ENCODE results near the gene ZNF329.

Gene ZNF329

DNA sequence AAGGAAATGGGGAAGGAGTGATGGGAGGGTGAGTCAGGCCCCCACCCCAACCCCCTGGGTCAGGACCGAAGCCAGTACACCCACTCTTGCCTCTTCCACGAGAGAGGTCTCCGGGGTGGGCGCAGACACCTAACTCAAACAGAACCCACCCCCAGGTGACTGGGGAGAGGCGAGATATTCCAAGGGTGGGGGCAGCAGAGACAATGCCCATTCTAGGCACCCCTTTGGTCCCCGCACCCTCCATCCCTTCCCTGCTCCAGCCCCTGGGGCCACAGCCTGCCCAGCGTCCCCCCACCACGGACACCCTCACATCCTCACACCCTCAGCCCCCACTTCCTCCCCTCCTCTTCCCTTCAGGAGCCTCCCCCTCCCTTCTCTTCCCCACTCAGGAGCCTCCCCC is 53.2 kb downstream of the ZNF329 start:
- TF ChIP-seq, protein P1, sequence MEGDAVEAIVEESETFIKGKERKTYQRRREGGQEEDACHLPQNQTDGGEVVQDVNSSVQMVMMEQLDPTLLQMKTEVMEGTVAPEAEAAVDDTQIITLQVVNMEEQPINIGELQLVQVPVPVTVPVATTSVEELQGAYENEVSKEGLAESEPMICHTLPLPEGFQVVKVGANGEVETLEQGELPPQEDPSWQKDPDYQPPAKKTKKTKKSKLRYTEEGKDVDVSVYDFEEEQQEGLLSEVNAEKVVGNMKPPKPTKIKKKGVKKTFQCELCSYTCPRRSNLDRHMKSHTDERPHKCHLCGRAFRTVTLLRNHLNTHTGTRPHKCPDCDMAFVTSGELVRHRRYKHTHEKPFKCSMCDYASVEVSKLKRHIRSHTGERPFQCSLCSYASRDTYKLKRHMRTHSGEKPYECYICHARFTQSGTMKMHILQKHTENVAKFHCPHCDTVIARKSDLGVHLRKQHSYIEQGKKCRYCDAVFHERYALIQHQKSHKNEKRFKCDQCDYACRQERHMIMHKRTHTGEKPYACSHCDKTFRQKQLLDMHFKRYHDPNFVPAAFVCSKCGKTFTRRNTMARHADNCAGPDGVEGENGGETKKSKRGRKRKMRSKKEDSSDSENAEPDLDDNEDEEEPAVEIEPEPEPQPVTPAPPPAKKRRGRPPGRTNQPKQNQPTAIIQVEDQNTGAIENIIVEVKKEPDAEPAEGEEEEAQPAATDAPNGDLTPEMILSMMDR (IDR thresholded peaks at IDR 0.05; ENCODE audit: insufficient read depth, missing control alignments), result no peak
- FAIRE-seq (no peak), DNase-seq (ENCODE audit: insufficient read length, low spot score) (no peak)

DNA sequence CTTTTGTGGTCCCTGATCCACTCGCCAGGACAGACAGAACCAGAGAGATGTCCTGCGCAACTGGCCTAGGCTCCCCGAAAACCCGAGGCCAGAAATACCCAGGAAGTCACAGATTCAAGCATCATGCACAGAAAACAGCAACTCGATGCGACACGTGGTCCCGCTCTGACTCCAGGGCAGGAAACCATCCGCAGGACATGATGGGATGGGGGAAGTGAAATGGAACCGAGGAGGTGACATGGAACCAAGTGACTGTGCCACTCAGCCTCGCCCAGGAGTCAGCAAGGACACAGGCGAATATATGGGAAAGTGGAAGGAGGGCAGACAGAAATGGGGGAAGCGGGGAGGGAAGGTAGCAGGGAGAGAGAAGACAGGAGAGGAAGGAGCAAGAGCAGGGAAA is 53.7 kb downstream of the ZNF329 start:
- TF ChIP-seq, protein P1 (IDR thresholded peaks at IDR 0.05; ENCODE audit: insufficient read depth, missing control alignments), result no peak
- no peak for FAIRE-seq
- no peak for DNase-seq (ENCODE audit: insufficient read length, low spot score)

DNA sequence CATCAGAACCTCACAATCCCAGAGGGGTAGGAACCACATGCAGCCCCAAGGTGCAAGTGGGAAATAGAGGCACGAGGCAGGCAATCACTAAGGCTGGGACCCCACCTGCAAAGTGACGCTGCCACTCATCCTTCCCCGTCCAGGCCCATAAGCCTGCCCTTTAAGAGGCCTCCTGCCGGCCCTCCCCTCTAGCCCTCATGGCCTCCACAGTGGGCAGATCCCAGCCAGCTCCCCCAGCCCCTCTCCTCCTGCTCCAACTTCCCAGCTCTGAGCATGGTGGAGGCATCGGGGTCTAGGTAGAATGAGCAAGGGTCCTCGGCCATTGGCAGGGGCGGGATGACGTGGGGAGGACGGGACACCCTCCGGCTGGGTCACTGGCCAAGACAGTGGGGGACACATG is 55.3 kb downstream of the ZNF329 start:
- FAIRE-seq (no peak), DNase-seq (ENCODE audit: insufficient read length, low spot score) (no peak)
- TF ChIP-seq, protein P1 (IDR thresholded peaks at IDR 0.05; ENCODE audit: insufficient read depth, missing control alignments), result no peak

DNA sequence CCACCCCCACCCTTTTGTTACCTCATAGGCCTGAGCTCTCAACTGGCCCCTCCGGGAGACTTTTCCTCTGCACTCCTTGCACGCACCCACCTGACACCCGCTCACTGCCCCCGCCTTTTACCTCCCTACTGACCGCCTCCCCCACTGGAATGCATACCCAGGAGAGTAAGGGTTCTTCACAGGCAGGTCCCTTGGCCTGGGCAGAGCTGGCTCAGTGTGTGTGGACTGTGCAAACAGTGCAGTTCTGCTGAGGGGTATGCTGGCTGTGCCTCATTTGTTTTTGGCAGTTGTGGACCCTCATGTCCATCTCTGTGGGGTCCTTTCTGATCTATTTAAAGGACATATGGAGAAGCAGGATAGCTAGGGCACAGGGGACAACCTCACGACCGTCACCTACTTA is 57.5 kb downstream of the ZNF329 start:
- DNase-seq (ENCODE audit: insufficient read length, low spot score) (no peak), FAIRE-seq (no peak)
- TF ChIP-seq, protein P1 (IDR thresholded peaks at IDR 0.05; ENCODE audit: insufficient read depth, missing control alignments), result no peak

DNA sequence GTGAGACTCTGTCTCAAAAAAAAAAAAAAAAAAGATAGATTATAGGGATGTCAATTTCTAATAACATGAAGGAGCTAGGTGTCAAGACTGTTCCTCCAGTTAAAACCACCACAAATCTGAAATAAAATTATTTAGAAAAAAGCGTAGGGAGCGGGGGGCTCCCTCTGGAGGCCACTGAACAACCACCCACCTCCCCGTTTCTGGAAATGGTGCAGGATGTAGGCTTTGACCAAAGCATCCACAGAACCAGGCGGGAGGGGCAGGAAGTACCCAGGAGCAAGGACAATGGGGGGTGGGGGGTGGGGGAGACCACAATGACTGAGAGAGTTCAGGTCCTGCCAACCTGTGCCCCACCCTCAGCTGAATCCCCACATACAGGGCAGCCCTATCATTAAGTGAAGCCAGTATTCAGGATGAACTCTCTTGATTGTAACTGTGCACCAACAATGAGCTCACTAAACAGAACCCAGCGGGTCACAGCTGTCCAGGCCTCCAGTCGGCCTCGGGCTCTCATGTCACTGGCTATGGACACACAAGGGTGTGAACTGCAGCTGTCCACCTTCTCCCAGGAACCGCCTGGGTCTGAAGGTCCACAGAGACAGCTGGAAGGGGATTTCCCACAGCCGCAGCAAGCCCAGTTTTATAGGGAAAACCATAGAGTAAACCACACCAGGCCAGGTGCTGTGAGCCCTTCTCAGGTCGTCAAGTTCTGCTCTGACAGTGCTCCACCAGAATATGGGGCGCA is 59.2 kb downstream of the ZNF329 start:
- TF ChIP-seq, protein P1 (IDR thresholded peaks at IDR 0.05; ENCODE audit: insufficient read depth, missing control alignments), result no peak
- DNase-seq (ENCODE audit: insufficient read length, low spot score), result no peak
- FAIRE-seq, result no peak

DNA sequence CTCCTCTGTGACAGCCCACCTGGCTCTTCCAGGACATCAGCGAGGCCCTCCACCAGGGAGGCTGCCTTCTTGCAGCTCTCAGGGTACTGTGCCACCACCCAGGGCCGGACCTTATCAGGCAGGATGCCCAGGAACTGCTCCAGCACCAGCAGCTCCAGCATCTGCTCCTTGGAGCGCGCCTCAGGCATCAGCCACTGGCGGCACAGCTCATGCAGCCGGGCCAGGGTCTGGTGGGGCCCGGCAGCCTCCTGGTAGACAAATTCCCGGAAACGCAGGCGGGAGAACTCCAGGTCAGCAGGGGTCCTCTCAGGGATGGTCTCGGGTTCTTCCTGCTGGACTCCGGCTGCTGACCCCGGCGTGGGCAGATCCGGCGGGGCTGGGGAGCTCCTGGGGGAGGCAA is 60.7 kb downstream of the ZNF329 start:
- TF ChIP-seq, protein P1 (IDR thresholded peaks at IDR 0.05; ENCODE audit: insufficient read depth, missing control alignments), result no peak
- FAIRE-seq (no peak), DNase-seq (ENCODE audit: insufficient read length, low spot score) (no peak)

DNA sequence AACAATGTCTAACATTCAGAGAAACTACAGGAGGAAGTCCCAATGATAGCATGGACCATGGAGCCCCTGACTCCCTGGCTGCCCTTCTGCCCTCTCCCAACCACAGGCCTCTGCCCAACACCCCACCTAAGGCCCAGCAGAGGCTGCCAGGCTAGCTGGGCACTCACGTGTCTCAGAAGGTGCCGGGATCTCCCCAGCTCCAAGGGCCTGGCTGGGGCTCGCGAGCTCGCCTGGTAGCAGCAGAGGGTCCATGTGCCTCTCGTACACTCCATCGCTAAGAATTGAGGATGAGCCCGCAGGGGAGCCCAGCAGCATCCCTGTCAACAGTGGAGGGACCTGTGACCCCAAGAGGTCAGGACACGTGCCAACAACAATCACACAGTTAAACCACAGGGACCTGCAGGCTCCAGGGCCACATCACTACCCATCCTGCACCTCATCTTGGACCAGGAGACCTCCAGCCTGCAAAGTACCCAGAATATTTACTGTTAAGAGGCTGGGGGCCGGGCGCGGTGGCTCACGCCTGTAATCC is 62.0 kb downstream of the ZNF329 start:
- TF ChIP-seq, protein P1 (IDR thresholded peaks at IDR 0.05; ENCODE audit: insufficient read depth, missing control alignments), result no peak
- FAIRE-seq (no peak), DNase-seq (ENCODE audit: insufficient read length, low spot score) (no peak)

Data from D721Med (cell line).